Fibroblast of pulmonary artery (primary cell): ENCODE data around the gene AKAP8L.

Experiments
- DNase-seq: peaks from one replicate; pipeline ENCODE4 v3.0.0-alpha.2; 2010; ENCODE audit warnings: low read depth
- H3K4me3 ChIP-seq: replicated peaks from 2 replicates; pipeline ENCODE4 v1.5.1; 2011; ENCODE audit warnings: low read depth, mild to moderate bottlenecking, control low read depth, low read length, moderate library complexity
- TF ChIP-seq, protein P1 (sequence below): IDR thresholded peaks from 2 replicates; pipeline ENCODE4 v1.5.1; 2011; ENCODE audit warnings: mild to moderate bottlenecking, control low read depth, low read length, inconsistent platforms; ENCODE audit errors: missing control alignments

The AKAP8L gene

DNA sequence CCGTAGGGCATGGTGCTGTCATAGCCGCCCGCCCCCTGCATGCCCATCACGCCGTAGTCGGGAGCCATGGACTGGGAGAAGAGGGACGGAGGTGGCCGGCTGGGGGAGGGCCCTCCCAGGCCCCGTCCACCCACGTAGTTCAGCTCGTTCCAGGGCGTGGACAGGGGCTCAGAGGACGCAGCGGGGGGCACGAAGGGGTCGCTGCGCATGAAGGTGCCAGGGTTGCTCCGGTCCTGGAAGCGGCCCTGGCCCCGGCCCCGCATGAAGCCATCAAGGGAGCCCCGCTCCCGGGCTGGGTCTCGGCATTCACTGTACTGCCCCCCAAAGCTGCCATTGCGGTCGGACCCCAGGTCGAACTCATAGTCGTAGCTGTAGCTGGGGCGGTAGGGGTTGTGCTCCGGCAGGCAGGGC lies 45.9 kb downstream of the AKAP8L start:
- TF ChIP-seq, protein P1, sequence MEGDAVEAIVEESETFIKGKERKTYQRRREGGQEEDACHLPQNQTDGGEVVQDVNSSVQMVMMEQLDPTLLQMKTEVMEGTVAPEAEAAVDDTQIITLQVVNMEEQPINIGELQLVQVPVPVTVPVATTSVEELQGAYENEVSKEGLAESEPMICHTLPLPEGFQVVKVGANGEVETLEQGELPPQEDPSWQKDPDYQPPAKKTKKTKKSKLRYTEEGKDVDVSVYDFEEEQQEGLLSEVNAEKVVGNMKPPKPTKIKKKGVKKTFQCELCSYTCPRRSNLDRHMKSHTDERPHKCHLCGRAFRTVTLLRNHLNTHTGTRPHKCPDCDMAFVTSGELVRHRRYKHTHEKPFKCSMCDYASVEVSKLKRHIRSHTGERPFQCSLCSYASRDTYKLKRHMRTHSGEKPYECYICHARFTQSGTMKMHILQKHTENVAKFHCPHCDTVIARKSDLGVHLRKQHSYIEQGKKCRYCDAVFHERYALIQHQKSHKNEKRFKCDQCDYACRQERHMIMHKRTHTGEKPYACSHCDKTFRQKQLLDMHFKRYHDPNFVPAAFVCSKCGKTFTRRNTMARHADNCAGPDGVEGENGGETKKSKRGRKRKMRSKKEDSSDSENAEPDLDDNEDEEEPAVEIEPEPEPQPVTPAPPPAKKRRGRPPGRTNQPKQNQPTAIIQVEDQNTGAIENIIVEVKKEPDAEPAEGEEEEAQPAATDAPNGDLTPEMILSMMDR = no peak
- no peak overlapping the region for H3K4me3 ChIP-seq
- DNase-seq = no peak

DNA sequence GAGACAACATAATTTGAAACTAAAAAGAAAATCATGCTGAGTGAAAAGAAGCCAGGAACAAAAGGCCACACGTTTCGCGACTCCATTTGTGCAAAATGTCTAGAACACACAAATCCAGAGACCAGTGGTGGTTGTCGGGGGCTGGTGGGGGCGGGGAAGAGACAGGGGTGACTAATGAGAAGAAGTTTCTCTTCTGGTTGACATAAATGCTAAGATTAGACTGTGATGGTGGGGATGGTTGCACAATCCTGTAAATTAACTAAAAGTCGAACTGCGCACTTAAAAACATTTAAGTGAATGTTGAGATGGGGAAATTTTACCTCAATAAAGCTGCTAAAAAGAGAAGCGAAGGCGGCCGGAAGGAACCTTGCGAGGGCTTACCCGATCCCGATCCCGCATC lies 46.3 kb downstream of the AKAP8L start:
- DNase-seq = no peak
- TF ChIP-seq, protein P1 = no peak
- H3K4me3 ChIP-seq = no peak overlapping the region

DNA sequence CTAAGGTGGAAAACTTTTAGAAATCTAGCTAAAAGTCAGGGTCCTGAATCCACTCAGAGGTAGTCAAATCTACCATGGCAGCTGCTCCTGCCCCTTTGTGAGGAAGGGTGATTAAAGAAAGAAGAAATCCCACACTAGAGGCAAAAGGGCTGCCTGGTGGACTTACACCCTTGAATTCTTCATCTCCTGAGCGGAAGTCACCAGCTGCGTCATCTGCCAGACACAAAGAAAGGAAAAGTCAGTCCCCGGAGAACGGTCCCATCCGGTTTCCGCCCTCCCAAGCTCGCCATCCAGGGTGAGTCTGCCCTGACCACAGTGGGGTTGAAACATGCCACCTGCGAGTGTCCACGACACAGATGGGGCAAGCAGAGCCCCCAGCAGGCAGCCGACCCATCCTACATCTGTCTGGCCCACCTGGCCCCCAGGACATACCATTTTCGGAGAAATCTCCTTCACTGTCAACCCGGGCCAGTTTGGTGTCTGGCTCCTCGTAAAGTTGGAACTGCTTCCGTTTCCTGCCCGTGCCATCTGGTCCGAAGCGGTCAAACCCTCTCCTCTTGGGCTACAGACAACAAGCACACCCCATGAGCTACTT lies 46.9 kb downstream of the AKAP8L start:
- no peak overlapping the region for H3K4me3 ChIP-seq
- no peak for DNase-seq
- TF ChIP-seq, protein P1 = no peak

DNA sequence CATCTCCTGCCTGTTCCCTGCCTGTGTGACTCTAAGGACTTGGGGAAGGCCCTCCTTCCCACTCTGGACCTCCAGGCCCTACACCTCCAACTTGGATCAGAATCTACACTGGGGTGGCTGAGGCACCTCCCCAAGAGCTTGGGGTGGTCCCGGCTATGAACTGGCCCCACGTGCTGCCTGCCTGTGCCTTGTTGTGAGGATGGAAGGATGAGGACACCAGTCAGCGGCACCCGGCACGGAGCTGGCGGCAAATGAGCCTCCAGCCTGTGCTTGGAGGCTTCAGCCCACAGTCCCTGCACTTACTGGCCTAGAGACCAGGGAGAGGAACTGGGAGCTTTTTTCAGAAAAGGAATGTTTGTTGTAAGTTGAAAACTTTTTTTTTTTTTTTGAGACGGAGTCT lies 47.7 kb downstream of the AKAP8L start:
- DNase-seq = no peak
- TF ChIP-seq, protein P1 = no peak
- no peak overlapping the region for H3K4me3 ChIP-seq

DNA sequence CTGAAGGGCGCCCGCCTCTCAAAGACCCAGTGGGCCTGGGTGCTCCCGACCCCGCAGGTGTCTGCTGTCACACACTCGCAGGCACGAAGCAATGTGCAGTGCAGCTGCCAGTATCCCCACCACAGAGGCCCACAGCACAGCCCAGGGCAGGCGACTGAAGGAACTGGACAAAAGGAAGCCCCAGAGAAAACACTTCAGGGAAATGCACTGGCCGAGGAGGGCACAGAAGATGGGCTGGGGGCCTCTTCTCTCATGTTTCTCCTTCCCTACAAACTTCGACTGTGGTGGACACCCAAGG lies 49.2 kb downstream of the AKAP8L start:
- TF ChIP-seq, protein P1 = no peak

DNA sequence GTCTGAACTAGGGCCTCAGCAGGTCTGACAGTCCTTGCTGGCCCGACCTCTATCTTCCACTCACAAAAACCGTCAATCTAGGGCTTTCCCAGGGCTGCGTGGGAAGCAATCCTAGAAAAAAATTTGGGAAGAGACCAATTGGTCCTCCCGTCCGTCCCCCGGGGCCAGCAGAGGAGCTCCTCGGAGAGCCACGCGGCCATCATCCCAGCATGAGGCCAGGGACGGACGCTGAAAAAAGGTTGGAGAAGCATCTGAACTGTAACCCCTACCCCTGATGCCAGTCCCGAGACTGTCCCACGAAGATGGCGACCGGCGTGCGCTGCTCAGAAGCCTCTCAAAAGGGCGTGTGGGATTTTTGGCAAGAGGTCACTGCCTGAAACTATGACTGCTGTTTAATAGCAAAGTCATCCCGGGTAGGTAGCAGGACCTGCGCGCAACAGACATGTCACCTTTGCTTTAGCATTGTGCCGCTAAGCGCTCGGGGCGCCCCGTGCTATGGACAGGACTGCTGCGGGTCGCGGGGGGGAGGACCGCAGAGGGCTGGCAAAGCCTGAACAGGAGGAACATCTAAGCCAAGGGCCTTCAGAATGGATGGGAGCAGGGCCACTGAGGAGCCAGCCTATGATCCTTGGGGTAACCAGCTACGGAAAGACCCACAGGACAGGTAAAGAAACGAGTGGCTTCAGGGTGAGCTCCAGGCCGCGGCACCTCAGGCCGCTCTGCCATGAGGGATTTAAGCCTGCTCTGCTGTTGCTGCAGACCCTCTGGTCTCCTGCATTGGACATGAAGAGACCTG lies 49.8 kb downstream of the AKAP8L start:
- H3K4me3 ChIP-seq = no peak overlapping the region
- DNase-seq = no peak
- TF ChIP-seq, protein P1 = no peak

More for the DNA sequence above, 49.2 kb downstream of the AKAP8L start:
- no peak for DNase-seq
- no peak overlapping the region for H3K4me3 ChIP-seq
